HG03025 (cell line): ENCODE data around the gene MYO18B.

ENCODE experiments used
- ATAC-seq: cut with Tn5 transposase; IDR thresholded peaks from one replicate; pipeline ENCODE4 v1.9.1; 2021; ENCODE audit warnings: mild to moderate bottlenecking, moderate library complexity; ENCODE audit not compliant: unreplicated experiment, low FRiP score

Gene MYO18B

DNA sequence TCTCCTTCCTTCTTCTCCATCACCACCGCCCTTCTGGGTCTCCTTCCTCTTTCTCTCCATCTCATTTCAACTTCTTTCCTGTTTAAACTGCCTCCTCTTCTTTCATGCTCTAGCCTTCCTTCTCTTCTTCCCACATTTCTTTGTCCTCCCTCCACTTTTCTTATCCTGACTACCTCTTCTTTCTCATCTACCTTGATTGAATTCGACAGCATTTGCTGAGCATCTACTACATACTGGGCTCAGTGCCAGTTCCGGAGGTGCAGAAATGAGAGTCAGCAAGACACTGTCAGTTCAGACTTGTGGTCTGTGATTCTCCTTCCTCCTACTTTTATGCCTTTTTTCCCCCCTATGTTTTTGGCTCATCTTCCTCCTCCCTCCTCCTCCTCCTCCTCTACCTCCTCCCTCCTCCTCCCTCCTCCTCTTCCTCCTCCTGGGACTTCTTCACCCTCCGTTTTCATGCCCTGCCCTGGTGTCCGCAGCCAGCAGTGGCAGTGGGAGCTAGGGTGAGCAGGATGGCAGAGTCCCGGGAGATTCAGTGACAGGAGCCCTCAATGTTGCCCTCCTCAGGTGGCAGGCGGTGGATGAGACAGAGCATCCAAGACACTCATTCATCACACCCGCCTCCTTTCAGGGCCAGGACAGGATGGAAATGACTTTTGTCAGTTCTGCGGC, 281.3 kb downstream of the MYO18B start:
- ATAC-seq: no peak

DNA sequence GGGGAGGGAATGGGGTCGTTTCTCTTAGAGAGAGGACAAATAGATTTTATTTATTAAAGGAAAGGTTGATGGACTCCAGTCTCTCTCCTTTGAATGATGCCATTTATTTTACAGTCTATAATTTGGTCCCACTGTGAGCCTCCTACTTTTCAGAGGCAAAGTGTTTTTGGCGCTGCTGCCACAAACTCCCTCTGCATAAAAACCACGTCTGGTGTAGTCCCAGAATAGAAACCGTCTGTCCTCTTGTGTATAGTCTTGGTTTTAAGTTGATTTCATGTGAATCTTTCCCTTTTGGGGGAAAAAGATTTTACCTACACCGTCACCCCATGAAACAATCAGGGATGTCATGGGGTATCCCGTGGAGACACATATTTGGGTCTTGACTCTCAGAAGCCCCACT, 283.6 kb downstream of the MYO18B start:
- no peak for ATAC-seq

DNA sequence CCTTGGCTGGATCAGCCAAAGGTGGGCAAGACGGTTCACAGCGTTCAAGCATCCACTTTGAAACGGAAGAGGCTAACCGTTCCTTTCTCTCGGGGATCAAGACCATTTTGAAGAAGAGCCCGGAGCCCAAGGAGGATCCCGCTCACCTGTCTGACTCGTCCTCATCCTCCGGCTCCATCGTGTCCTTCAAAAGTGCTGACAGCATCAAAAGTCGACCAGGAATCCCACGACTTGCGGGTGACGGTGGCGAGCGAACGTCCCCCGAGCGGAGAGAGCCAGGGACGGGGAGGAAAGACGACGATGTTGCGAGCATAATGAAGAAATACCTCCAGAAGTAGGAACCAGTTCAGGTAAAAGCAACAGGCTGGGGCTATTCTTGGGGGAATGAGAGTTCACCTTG, 285.4 kb downstream of the MYO18B start:
- no peak for ATAC-seq

DNA sequence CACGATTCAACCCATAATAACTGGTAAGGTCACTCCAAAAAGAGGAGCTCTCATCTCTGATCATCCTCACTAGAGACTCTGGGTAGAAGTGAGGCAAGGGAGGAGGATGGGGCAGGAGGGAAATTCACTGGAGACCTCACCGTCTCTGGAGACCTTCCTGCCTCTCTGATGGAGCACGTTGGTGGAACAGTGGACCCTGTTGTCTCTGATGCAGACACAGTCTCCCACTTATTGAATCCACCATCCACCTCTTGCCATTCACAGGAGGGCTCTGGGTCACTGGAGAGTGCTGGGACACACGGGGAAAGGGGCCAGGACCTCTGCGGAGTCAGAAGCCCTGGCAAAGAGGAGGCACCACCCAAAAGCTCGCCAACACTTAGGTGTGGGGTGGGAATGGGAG, 289.7 kb downstream of the MYO18B start:
- ATAC-seq: no peak

DNA sequence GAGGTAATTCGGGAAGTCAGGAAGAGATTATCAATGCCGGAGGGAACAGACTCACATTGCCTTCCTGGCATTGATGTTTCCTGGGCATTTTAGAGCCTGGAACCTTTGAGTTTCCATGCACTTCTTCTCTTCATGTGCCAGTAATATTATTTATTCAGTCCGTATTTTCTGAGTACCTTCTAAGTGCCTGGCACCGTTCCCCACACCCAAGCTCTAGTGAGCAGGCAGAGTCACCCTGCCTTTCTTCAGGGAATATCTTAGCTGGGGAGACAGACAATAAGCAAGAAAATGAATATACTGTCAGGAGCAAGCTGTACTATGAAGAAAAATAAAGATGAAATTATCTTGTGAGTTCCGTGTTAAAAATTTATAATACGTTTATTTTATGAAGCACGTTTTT, 291.1 kb downstream of the MYO18B start:
- ATAC-seq: no peak

DNA sequence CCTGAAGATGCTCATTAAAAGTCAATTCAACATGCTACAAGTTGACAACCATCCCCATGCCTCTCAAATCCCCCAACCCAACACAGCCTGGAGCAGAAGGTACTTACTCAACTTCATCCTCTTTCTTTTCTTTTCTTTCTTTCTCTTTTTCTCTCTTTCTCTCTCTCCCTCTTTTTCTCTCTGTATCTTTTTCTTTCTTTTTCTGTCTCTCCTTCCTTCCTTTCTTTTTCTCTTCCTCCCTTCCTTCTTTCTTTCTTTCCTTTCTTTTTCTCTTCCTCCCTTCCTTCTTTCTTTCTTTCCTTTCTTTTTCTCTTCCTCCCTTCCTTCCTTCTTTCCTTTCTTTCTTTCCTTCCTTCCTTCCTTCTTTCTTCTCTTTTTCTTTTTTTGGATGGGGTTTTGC, 291.6 kb downstream of the MYO18B start:
- no peak for ATAC-seq

DNA sequence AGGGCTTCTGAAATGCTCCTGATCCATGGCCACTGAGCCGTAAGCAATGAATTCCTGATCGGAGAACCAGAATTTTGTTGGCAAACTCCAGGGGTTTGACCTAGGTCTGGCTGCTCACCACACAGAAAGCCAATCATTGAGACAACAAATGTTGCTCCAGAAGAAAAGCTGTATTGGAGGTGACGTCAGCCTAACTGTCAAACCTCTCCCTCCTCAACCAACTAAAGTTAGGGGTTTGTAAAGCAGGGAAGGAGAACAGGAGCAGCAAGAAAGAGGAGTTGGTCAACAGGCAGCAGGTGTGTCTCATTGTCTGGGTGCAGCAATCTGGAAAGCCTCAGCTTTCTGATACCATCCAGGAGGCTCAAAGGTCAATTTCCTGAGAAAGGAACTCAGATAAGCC, 293.5 kb downstream of the MYO18B start:
- ATAC-seq: no peak

DNA sequence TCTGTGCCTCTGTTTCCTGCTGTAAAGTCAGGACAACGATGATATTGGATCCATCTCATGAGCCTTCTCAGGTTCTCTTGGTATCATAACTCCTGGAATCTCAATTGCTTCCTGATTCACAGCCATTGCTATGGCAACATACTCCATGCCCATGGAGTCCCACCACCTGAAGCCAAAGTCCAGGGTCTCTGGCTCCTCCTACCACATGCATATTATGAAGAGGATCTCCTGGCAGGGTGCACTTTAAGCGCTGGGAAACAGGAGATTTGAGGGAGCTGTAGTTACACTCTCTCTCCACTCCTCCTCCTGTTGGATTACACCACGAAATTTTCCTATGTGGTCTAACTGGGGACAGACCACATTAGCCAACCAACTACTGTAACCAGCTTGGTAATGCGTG, 296.4 kb downstream of the MYO18B start:
- no peak for ATAC-seq

DNA sequence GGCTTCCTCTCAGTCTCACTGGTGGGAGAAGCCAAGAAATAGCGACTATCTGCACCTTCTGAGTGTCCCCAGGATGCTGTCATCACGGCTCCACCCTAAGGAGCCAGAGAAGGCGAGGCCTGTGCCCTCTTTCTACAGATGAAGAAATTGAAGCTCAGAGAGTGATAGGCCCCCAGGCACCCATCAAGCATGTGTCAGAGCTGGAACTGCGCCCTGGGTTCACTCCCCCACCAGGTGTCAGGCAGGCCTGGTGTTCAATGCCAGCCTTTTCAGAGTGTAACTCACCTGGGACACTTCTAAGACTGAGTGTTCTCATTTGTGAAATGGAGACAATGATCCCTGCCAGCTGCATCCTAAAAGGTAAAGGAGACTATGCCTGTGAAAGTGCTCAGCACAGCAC, 299.9 kb downstream of the MYO18B start:
- no peak for ATAC-seq

DNA sequence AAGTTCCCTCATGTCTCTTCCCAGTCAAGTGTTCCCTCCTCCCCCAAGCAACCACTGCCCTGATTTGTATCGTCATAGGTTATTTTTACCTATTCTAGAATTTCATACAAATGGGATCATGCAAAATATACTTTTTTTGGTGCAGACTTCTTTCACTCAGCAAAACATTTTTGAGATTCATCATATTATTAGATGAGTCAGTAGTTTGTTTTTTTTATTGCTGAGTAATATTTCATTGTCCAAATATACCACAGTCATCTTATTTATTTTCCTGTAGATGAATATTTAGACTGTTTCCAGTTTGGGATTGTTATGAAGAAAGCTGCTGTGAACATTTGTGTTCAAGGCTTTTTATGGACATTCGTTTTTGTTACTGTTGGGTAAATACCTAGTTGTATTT, 301.0 kb downstream of the MYO18B start:
- ATAC-seq: no peak

DNA sequence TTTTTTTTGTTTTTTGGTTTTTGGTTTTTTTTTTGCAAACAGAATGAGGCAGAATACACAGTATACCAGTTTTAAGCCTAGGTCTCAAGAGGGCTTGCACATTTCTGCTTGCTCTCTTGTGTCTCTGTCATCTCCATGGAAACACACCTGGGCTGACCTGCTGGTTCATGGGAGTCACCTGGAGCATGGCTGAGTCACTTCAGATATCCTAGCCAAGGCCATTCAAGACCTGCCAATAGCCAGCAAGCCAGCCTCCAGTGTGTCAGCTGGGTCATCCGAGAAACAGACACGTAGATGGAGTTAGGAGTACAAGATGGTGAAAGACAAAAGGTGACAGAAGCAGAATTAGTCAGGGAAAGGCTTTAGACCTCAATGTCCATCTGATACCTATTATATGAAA, 303.1 kb downstream of the MYO18B start:
- ATAC-seq: no peak

DNA sequence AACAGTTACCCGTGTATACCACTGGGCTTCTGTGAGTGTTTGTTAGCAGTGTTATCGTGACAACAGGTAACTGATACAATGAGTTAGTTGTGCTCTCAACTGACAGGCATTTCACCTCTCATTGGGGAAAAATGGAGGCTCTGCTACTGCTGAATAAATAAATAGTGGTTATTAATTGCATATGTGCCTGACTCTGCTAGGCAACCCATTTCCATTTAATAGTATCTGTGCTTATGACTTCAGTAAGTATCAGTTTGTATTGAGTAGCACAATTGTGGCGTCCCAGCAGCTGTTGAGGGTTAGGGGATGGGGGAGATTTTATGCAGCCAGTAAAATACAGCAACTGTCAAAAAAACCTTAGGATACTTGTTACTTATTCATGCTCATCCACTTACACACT, 303.9 kb downstream of the MYO18B start:
- no peak for ATAC-seq

DNA sequence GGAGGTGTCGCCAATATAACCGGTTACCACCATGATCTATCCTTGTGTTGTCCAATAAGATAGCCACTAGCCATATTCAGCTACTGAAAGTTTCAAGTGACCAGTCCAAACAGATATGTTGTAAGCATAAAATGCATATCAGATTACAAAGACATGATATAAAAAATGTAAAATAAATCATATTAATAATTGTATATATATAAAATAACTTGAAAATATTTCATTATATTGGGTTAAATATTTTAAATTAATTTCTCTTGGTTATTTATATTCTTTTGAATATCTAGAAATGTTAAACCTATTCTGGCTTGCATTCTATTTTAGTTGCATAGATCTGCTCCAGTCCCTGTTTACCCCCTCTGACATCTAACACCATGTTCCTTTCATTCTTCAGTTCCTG, 305.5 kb downstream of the MYO18B start:
- ATAC-seq: no peak

DNA sequence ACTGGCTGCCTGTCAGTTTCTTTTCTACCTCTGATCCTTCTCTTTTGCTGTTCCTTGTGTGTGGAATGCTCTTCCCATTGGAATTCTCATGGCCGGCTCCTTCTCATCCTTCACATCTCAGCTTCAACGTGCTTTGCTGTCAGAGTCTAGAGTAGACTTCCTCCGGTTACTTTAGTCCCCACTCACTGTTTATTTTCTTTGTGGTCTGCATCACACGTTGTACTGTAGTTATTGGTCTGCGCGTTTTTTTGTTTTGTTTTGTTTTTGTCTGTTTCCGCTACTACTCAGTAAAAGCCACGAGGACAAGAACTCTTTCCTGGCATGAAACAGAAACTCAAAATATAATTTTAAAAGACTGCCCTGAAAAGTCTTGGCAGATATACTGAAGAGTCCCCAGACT, 305.9 kb downstream of the MYO18B start:
- ATAC-seq: no peak

DNA sequence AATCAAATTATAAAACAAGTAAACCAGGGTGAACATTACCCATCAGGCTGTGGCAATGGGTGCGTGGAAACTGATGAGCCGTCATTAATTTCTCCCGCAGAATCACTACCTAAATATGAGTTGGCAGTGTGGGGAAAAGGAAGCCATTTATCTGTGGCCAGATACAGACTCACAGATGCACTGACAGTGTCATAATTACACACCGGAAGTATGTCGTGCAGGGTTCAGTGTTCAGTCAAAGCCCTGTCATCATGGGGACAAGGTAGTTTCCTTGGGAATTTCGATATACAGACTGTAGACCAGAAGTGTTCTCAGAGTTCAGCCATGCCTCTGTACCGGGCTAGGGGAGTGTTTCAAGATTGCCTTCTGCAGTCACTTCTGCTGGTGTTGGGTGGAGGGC, 308.1 kb downstream of the MYO18B start:
- ATAC-seq: no peak

DNA sequence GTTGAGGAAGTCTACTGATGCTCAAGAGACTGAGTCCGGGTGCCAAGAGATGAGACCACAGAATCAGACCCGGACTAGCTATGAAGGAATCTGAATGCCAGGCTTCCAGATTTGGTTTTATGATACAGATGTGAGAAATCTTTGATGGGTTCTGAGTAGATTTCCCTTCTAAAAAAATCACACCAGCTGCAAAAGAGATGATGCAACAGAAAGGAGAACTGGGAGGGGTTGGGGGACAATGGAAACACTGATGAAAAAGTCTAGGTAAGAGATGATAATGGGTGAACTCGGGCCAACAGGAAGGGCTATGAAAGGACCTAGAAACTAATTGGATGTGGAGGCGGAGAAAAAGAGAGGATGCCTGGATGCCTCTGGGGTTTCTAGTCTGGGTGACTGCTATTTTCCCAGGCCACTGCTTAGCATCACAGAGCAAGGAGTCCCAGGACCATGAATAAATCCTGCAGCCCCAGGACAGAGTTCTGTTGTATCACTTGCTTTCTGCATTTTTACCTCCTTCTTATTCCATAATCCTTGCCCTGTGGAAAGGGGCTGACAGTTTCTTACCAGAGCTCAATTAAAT, 311.8 kb downstream of the MYO18B start:
- no peak for ATAC-seq

DNA sequence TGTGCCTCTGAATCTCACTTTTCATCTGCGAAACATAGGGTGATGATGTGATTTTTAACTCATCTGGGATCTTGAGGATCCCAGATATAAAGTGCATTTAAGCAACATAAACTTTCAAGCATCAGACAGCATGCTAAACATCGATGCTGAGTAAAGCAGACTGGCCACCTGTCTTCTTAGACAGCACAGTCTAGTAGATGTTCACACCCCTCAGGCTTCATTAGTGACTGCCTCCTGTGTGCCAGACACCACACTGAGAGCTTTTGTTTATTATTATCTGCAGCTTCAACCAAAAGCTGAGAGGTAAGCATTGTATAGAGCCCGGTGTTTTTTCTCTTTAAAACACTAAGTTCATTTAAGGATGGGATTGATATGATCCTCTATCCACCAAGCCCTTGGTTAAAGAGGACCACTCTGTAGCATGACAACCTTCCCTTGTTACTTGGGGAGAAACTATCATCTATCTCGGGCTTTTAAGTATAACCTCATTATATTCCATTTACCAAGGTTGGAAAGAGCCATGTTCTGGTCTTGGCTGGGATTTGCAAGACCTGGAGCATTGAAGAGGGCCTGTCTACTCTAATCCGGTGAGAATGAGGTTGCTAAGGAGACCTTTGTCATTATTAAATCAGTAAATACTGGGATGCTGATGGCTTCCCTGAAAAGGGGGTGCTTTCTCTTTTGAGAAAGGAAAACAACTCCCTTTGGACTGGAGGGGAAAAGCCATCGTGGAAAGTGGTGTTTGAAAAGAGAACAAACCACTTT, 313.0 kb downstream of the MYO18B start:
- ATAC-seq: no peak

DNA sequence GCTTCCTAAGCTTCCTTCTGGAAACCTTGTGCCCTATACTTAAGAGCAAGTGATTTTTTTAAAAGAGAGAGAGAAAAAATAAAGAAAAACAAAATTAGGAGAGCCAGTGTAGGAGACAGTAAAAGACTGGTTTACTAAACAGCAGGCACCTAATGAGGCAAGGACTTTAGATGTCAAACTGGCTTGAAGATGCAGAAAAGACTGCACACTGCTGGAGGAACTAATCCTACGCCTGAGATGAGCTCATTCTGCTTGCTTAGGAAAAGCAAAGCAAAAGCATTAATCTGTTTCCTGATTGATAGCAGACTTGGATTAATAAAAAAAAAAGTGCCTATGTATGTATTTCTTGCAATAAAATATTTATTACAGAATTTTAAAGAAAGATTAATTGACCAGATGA, 313.7 kb downstream of the MYO18B start:
- no peak for ATAC-seq

DNA sequence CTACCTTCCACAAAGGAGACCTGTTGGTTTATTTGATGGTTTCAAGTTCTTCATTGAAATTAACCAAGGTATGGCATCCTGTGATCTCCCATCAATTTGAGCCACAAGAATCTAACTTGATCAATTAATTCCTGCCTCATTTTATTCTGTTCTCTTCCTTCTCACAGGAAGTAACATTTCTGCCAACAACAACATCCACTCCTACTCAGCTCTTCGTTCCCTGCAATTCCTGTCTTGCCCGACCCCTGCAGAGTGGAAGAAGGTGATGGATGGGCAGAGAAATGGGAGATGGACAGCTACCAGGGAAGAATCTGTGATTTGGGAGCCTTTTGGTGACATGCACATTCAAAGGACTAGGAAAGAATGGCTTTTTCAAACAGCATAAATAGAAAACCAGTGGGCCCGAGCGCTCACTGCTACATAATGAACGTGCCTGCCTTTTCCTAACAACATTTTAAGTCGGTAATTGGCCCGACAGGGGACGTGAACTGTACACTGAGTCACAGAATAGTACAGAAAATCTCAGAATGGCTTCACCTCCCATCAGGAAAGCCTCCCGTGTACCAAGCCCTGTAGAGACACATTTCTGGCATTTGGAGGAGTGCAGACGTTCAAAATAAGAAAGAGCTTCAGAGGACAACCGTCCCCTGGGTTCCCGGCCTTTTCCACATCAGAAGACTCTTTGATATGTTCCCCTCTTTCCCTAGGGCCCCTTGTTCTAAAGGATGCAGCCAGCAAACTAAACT, 314.6 kb downstream of the MYO18B start:
- ATAC-seq: no peak

DNA sequence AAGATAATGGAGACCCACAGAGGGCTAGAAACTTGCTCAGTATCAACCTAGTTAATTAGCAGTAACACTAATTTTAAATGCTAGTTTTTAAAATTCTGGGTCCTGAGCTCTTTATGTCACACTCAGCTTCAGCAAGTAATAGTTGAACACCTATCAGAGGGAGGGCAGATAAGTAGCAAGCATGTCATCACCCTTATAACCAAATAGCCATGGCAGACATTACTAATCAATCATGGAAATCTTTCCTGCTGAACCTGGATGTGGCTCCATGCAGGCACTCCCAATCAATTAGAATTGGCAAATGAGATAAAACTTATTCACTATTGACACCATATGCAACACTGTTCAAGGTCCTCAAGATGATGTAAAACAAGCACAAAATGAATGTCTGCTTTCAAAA, 315.7 kb downstream of the MYO18B start:
- no peak for ATAC-seq

DNA sequence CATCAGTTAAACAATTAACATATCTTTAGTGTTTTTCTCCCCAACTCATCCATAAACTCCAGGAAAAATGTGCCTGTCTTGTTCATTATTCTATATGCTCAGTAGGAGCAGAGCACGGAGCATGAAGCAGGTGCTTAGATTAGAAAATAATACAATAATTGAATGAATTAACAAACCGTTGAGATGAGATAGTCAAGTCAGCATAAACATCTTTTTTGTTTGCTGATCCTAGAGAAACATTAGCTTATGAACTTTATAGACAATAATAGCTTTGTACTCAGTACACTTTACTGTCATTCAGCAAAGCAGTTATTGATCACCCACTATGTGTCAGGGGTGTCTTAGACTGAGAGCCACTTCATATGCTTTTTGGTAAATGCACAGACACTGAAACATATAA, 322.1 kb downstream of the MYO18B start:
- no peak for ATAC-seq
